Breast epithelium (tissue), 3 donors: ENCODE results near the gene HMGA1.

ENCODE experiments used
- POLR2A ChIP-seq: fragments of 450-650 bp; IDR thresholded peaks from one replicate; pipeline ENCODE4 v1.6.1; 2016; ENCODE audit warnings: antibody characterized with exemption, mild to moderate bottlenecking, moderate library complexity
- POLR2AphosphoS5 ChIP-seq, 3 donors: sonication (generic); formaldehyde crosslinking; IDR thresholded peaks; one replicate each; pipeline ENCODE4 v1.6.1; 2017; ENCODE audit warnings: antibody characterized with exemption in 3 of 3

DNA sequence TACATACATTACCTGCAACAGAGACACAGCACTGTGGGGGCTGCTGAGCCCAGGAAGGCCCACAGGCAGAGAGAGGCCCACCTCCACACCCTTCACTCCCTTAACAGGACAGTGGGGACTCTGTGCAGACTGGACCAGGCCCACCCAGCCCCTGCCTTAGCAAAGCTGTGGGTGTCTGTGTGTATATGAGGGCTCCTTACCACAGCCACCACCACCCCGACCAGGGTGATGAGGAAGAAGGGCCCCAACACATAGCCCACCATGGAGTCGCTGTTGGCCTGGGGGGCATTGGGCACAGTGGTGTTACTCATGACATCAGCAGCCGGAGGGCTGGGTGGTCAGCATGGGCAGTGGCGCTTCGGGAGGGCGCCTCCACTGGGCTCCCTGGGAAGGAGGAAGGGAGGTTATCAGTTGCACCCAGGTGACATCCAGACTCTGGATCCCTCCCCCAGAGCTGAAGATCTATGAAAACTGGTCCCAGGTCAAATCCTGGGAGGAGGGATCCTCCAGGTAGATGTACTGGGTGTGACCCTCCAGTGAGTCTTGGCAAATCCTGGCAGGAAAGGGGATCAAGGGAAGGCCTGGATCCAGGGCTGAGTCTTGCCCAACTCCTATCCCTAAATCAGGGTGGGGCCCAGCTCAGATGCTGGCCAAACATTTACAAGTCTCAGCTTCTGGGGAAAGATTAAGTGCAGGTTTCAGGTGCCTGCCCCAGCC is 11.0 kb downstream of the HMGA1 start:
- TF ChIP-seq POLR2A (no peak), POLR2AphosphoS5 (IDR thresholded peaks at IDR 0.05) (no peak)
